ENCODE data around the gene STK11.
A peak's percentile ranks its signal among the peaks of the same experiment; 100 is the strongest.

Gene STK11

GRCh38 chr19:1205114-1206099 lies at the start of gene STK11:
TSS of gene STK11 (plus strand) at chr19:1205778. CDS start at chr19:1206914, 1,136 bp downstream.
- peak; percentile 100 for DNase-seq

GRCh38 chr19:1156305-1156801 lies 49.2 kb upstream of the STK11 start:
- DNase-seq, result no peak

- DNase-seq, result no peak
These were observed 48.6 kb upstream of the STK11 start for GRCh38 chr19:1156830-1157615.

DNA sequence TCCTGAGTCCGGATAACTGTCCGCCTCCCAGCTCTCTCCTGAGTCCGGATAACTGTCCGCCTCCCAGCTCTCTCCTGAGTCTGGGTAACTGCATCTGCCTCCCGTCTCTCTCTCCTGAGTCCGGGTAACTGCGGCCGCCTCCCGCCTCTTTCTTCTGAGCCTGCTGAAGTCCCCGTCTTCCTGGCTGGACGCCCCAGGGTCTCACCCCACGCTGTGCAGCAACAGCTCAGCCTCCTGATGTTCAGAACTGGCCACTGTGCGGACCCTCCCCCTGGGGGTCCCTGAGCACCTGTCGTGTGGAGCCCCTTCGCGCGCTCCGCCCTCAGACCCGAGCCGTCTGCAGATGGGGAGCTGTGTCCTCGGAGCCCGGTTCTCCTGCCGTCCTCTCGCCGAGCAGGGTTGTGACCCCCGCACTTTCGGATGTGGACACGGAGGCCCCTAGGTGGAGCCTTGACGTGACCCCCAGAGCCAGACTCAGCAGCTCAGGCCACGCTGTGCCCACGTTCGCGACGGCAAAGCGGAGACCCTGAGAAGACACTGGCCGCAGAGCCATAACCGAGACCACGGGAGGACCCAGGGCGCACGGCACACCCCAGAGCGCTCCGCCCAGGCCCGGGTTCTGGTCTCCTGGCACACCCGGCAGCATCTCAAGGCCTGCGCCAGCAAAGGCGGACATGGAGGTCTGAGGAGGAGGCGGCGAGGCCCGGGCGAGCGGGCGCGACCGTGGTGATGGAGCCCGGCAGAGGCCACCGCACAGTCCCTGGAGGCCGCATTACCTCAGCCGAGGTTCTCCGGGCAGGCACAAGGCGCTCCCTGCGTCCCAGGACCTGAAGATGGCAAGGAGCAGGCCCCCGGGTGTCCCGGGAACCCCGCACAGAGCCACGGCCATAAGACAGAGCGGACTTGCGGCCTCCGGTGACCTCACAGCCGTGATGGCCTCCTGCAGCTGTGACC lies 47.4 kb upstream of the STK11 start:
- no peak for DNase-seq

DNA sequence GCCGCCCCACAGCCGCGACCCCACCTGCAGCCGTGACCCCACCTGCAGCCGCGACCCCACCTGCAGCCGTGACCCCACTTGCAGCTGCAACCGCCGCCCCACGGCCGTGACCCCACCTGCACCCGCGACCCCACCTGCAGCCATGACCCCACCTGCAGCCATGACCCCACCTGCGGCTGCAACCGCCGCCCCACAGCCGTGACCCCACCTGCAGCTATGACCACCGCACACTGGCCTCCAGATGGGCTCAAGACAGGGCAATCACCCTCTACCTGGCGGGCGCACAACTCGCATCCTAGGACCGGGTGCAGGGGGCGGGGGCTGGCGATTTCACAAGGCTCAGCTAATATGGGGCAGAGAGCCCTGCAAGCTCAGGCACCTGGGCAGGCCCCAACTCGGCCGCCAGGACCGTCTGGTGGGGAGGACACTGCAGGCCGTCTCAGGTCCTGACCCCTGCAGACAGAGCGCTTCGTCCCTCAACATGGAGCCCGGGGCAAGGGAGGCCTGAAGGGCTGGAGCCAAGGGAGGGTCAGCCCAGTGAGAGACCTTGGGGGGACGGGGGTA lies 46.6 kb upstream of the STK11 start:
- DNase-seq, result no peak

DNA sequence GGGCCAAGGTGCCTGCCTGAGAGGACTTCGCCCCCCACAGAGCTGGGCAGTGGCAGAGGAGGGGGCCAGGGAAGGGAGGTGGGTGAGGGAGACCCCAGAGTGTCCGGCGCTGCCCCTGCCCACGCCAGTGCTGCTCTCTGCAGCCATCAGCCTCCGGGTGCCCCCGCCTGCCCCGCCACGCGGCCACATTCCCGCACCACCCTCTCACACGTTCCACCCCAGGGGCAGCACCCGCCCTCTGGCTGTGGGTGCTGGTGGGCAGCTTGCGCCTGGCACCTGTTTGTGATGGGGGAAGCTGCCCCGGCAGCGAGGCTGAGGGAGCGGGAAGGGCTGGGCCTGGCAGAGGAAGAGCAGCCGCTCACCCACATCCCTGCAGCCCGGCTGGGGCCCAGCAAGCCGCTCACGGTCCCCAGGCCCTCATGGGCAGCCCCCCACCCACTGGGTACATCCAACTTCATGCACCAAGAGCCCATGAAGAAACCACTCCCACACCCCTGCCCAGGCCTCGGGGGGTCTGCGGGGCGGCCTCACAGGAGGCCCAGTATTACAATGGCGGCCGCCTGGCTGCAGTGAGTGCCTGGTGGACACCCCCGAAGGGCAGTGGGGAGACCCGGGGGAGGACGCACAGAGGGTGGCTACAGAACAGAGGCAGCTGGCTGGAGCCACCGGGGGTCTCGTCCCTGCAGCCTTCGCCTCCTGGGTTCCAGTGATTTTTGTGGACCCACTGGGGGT lies 45.5 kb upstream of the STK11 start:
- no peak for DNase-seq

DNA sequence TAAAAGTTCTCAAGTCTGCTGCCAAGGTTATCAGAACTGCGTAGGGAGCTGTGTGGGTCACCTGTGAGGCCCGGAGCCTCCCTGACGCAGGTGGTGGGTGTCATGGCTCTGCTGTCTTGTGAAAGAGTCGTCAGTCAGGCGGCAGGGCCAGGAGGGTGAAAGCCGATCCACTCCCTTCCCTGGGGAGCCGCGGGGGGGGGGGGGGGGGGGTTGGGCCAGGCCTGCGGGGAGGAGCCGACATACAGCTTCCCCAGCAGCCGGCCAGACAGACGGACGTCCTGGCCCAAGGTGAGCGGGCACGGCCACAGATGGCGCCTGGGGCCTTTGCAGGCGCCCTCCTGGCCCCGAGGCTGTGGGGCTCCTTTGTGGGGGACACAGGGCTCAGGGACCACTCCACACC lies 43.9 kb upstream of the STK11 start:
- no peak for DNase-seq

DNA sequence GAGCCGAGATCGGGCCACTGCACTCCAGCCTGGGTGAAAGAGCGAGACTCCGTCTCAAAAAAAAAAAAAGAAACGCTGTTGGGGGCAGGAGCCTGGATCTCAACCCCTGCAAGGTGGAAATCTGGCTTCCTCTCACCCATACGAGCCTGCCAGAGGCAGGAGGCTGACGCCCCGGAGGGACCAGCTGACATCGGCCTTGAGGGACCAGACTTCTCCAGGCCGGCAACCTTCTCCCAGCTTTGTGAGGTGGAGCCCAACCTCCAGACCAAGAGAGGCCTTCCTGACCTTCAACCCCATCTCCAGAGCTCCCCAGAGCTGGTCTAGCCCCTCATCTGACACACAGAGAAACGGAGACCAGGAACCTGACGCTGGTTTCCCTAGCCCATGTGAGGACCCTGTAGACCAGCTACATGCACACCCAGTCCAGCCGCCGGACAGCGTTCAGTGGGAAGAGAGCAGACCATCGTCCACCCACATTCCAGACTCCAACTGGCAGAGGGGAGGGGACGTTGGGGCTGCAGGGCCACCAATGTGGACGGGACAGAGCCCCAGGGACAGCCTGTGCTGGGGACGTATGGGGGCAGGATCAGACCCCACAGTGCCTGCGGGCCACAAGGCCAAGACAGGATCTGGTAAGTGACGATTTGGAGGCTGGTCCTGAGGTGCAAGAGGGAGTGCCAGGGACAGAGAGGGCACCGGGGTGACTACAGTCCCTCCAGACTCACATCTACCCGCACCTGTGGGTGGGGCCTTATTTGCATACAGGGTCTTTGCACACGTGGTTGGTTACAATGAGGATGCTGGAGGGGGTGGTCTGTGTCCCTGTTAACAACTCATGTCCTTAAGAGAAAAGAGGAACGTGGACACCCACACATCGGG lies 42.9 kb upstream of the STK11 start:
- DNase-seq, result no peak

GRCh38 chr19:1163283-1163933 lies 42.2 kb upstream of the STK11 start:
- DNase-seq, result no peak

DNA sequence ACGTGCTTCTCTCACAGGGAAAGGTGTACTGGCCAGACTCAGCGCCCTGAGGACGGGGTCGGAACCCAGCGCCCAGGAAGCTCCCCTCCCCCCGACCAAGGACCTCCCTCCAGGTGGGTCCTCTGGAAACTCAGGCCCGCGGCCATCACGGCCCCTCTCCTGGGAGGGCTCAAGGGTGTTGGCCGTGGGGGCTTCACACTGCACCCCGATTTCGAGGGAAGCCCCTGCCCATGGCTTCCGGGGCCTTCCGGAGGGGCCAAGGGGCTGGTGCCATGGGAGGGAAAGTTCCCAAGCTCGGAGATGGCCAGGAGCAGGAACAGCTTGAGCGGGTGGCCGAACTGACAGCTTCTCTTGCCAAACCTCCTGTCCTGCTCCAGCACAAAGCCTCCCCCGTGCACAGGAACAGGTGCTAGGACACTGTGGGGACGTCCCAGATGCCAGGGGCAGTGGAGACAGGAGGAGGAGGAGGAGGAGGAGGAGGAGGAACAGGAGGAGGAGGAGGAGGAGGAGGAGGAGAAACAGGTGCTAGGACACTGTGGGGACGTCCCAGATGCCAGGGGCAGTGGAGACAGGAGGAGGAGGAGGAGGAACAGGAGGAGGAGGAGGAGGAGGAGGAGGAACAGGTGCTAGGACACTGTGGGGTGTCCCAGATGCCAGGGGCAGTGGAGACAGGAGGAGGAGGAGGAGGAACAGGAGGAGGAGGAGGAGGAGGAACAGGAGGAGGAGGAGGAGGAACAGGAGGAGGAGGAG lies 41.5 kb upstream of the STK11 start:
- no peak for DNase-seq

DNA sequence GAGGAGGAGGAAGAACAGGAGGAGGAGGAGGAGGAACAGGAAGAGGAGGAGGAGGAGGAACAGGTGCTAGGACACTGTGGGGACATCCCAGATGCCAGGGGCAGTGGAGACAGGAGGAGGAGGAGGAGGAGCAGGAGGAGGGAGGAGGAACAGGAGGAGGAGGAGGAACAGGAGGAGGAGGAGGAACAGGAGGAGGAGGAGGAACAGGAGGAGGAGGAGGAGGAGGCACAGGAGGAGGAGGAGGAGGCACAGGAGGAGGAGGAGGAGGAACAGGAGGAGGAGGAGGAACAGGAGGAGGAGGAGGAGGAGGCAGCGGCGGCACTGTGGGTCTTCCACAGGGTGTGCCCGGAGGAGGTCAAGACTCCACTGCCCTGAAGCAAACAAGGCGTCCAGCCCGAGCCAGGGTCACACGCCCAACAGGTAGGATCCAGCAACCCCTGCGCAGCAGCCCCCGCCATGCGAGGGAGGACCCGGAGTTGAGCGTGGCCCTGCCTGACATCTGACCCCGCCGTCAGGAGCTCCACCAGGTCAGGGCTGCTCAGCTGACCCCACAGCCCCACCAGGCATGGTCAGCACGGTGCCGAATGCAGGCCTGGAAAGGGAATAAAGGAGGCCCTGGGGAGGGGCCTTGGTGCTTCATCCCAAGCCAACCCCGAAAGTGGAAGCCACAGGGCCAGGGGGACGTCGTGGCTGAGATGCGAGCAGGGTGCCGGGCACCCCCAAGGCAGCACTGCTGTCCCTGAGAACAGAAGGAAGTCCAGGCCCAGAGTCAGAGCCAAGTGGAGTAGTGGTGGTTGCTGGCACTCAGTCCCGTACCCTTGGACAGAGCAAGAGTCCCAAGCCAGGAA lies 40.7 kb upstream of the STK11 start:
- no peak for DNase-seq

- DNase-seq, result no peak
These were observed 38.6 kb upstream of the STK11 start for GRCh38 chr19:1166872-1167573.

DNA sequence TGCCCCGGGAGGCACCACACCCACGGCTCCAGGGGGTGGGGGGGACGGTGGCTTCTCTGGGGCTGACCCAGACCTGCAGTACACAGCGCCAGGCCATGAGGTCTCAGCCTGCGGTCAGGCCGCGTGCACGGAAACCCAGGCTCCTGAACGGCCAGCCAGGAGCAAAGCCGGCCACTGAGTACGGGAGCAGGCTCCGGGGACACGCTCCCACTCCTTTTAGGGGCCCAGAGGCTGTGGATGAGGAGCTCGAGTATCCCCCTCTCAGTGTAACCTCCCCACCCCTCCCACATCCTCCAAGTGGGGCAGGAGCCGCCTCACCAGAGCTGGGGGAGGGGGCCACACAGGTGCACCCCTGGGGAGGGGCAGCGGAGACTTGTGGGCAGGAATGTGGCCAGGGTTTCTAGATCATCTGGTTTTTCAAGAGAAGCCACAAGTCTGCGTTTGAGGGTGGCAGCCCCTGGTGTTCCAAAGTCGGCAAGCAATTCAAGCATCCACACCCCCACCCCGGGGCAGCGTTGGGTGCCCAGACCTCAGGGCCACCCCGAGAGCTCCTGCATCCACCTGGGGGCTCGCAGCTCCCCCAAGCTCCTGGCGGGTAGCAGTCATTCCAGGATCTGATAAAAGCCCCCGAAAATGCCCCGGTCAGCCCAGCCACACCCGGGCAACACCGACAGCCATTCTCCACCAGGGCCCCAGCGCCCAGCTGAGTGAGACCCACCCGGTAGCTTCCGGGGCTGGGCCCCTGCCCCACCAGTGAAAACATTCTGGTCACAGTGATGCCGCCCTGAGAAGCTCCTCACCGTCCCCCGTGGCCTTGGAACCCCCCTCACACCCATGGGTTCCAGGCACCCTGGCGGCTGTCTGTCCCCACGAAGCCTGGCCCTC lies 37.6 kb upstream of the STK11 start:
- no peak for DNase-seq

DNA sequence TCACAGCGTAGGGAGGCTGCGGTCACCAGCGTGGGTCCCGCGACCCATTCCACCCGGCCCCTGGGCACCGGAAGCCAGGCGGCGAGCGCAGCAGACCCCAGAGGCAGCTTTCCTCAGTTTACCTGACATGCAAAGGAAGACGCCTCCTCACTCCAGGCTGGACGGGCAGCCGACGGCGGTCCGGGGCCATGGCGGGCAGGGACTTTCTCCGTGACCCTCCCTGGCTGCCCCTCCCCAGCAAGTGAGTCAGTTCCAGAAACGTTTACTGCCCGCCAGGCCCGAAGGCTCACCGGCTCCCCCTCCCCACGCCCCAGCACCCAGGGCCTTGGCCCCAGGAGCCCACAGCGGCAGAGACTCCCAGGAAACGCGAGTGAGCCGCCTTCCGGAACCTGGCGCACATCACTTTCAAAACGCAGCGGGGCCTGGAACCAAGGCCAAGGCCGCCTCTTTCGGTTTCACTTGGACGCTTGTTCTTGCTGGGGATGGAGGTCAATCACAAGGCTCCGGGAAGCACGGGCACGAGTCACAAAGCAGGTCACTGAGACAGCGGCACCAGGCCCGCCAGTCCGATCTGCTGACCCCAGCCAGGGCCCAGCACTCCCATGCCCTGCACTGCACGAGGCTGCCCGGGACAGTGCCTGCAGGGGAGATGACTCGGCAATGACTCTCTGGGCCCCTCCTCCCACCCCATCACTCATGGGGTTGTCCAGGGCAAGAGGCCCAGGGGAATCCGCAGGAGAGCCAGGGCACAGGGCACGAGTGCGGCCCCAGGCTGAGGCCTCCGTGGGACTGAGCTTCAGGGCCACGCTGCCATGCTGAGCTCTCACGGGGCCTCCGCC lies 36.8 kb upstream of the STK11 start:
- DNase-seq, result no peak

DNA sequence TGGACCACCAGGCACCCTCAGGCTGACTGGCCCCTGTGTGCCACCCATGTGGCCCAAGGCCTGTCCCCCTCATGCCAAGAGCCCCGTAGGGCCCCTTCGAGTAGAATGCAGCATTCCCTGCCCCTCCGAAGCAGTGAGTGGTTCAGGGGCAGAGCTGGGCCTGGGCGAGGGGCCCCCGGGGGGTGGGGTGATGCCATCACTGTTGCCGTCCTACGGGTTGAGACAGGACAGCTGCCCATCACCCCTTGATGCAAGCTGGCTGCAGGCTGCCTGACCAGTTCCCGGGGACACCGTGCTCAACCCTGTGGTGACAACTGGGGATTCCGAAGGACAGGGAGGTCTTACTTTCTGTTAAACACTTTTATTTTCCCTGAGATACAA lies 36.2 kb upstream of the STK11 start:
- DNase-seq, result no peak
